AG09319 (cell line): Measurements from ENCODE around the gene GNB5.

Source experiments
- DNase-seq: peaks from one replicate; pipeline ENCODE4 v3.0.0-alpha.2; 2010; ENCODE audit warnings: low read depth; ENCODE audit errors: extremely low read depth
- CTCF ChIP-seq: IDR thresholded peaks from 2 replicates; pipeline ENCODE4 v1.5.1; 2011; ENCODE audit warnings: low read depth, mild to moderate bottlenecking, inconsistent platforms, low read length, moderate library complexity

The GNB5 gene

GRCh38 chr15:52180851-52181450 is 10.2 kb downstream of the GNB5 start:
- no peak for DNase-seq
- no peak for TF ChIP-seq CTCF

- no peak for DNase-seq
- TF ChIP-seq CTCF: no peak
Observed at GRCh38 chr15:52180196-52180835, 10.9 kb downstream of the GNB5 start.

- TF ChIP-seq CTCF: no peak
- DNase-seq: peak; percentile 18
Observed at GRCh38 chr15:52179278-52180195, 11.7 kb downstream of the GNB5 start.

GRCh38 chr15:52178765-52179164 is 12.4 kb downstream of the GNB5 start:
- TF ChIP-seq CTCF: no peak
- no peak for DNase-seq

- no peak for TF ChIP-seq CTCF
- DNase-seq: no peak
Observed at GRCh38 chr15:52172869-52173268, 18.3 kb downstream of the GNB5 start.

GRCh38 chr15:52171807-52172206 is 19.4 kb downstream of the GNB5 start:
- no peak for DNase-seq

More at GRCh38 chr15:52171807-52172206, 19.4 kb downstream of the GNB5 start:
- no peak for TF ChIP-seq CTCF
